Effector memory CD4-positive, alpha-beta T cell (primary cell): ENCODE measurements around the gene MYRF.

Experiments used
- DNase-seq, 3 donors: peaks; one replicate each; pipeline ENCODE4 v3.0.0-alpha.2; 2020
- H3K27ac ChIP-seq: 2 replicates; pipeline ENCODE4 v1.7.0; 2013; ENCODE audit warnings: mild to moderate bottlenecking, low read length, moderate library complexity; ENCODE audit not compliant: insufficient read depth, poor library complexity, severe bottlenecking
- H3K27me3 ChIP-seq: replicated peaks from 2 replicates; pipeline ENCODE4 v1.7.0; 2013; ENCODE audit warnings: mild to moderate bottlenecking, low read length; ENCODE audit not compliant: insufficient read depth, control insufficient read depth, poor library complexity, severe bottlenecking
- H3K36me3 ChIP-seq: 2 replicates; pipeline ENCODE4 v1.7.0; 2013; ENCODE audit warnings: mild to moderate bottlenecking, low read length, moderate library complexity; ENCODE audit not compliant: control insufficient read depth, insufficient read depth
- H3K4me1 ChIP-seq: 2 replicates; pipeline ENCODE4 v1.7.0; 2013; ENCODE audit warnings: low read length, mild to moderate bottlenecking; ENCODE audit not compliant: control insufficient read depth, insufficient read depth, poor library complexity, severe bottlenecking
- H3K4me3 ChIP-seq: 2 replicates; pipeline ENCODE4 v1.7.0; 2013; ENCODE audit warnings: low read length, low read depth, mild to moderate bottlenecking; ENCODE audit not compliant: insufficient read depth, poor library complexity, severe bottlenecking
- H3K9me3 ChIP-seq: 2 replicates; pipeline ENCODE4 v1.7.0; 2013; ENCODE audit warnings: mild to moderate bottlenecking, low read length, moderate library complexity; ENCODE audit not compliant: control insufficient read depth

Gene MYRF

DNA sequence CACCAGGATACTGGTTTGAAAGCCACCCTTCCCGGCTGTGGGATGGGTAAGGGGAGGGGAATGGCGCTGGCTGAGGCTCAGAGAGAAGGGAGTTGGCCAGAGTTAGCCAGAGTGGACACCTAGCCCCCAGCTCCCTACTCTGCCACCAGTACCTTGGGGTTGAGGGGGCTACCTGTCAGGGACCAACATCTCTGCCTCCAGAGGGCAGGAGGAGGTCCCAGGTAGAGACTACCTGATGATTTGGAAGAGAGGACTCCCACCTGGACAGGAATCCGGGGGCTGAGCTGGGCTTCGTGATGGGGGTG lies 3.7 kb downstream of the MYRF start:
- peaks cover 4% of the 10 kb centered on the region for H3K4me1 ChIP-seq
- no peak overlapping the region for H3K27ac ChIP-seq
- H3K27me3 ChIP-seq = peaks cover 4% of the 10 kb centered on the region
- DNase-seq = no peak
- H3K4me3 ChIP-seq = no peak overlapping the region
- no peaks in the 10 kb centered on the region for H3K9me3 ChIP-seq
- H3K36me3 ChIP-seq = no peaks in the 10 kb centered on the region

DNA sequence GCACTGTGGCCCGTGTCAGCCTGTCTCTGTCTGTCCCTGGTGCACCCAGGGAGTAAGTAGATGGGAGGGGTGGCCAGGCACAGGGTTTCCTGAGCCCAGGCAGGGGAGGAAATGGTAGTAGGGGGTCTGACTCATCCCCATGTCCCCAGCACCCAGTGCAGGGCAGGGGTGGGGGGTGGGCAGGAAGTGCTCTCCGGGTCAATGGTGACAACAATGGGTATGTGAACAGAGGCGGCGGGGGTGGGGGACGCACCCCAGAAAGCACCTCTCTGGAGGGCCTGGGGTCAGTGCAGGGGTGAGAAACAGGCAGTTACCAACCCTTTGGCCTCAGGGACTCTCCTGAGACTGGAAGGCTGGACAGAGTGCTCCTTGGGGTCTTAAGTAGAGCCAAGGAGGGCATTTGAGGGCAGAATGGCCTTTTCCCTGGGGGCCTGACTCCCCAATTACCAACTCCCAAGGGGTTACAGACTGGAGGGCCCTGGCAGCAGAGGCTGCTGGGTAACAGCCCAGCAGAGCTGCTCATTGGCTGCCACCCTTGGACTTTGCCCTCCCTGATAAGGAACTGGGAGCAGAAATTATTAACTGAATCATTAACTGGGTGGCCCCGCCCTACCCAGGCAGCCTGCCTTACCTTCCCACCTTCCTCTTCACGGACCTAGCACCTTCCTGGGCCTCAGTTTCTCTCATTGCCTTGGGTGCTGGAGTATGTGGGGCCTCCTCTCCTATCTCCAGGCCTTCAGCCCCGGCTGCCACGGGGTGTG lies 4.2 kb downstream of the MYRF start:
- no peaks in the 10 kb centered on the region for H3K9me3 ChIP-seq
- no peaks in the 10 kb centered on the region for H3K36me3 ChIP-seq
- H3K27ac ChIP-seq = no peak overlapping the region
- H3K4me3 ChIP-seq = no peak overlapping the region
- peaks cover 4% of the 10 kb centered on the region for H3K4me1 ChIP-seq
- H3K27me3 ChIP-seq = peaks cover 4% of the 10 kb centered on the region
- no peak for DNase-seq

DNA sequence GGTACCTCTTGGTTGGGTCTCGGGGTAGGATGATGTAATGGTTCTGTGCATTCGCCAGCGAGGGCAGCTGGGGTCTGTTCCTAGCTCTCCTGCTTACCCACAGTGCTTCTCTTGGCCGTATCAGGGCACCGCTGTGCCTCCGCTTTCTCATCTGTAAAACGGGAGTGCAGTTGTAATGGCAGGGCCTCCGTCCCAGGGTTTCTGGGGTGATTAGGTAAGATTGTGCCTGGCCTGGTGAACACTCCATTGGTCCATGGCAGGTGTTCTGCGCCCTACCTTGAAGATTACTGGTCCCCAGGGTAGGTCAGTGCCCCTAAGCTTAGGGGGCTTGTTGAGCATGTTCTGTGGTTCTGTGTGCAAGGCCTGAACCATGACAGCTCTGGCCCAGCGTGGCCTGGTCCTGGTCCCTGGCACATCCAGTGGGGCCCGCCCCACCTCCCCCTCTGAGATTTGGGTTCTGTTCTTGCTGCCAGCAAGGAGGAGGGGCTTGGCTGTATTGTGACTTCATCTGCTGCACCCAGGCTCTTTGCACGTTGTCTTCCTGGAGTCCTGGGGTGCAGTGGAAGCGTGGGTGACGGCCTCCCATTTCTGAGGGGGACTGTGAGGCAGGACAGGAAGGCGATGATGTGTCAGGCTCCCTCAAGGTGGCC lies 4.9 kb downstream of the MYRF start:
- no peaks in the 10 kb centered on the region for H3K36me3 ChIP-seq
- H3K4me3 ChIP-seq = no peak overlapping the region
- H3K27me3 ChIP-seq = peaks cover 4% of the 10 kb centered on the region
- H3K4me1 ChIP-seq = peaks cover 4% of the 10 kb centered on the region
- DNase-seq = no peak
- no peak overlapping the region for H3K27ac ChIP-seq
- H3K9me3 ChIP-seq = no peaks in the 10 kb centered on the region

DNA sequence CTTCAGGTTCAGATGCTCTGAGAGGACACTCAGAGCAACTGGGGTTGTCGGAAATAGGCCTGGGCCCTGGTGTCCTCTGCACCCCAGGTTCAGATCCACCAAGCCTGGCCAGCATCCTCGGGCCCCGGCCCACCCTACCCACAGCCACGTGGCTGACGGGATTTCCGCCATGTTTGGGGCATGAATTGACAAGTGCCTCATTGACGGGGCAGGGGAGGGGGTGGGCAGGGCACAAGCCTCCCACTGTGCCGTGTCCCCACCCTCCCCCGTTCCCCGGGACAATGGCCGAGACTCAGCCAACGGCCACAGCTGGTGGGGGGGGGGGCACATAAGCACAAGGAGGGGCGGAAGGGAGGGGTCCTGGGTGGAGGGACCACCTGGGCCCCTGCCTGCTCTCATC lies 8.5 kb downstream of the MYRF start:
- no peak overlapping the region for H3K4me3 ChIP-seq
- H3K9me3 ChIP-seq = no peaks in the 10 kb centered on the region
- no peak overlapping the region for H3K27ac ChIP-seq
- H3K27me3 ChIP-seq = no peaks in the 10 kb centered on the region
- no peak for DNase-seq
- H3K36me3 ChIP-seq = no peaks in the 10 kb centered on the region
- H3K4me1 ChIP-seq = peaks cover 3% of the 10 kb centered on the region

DNA sequence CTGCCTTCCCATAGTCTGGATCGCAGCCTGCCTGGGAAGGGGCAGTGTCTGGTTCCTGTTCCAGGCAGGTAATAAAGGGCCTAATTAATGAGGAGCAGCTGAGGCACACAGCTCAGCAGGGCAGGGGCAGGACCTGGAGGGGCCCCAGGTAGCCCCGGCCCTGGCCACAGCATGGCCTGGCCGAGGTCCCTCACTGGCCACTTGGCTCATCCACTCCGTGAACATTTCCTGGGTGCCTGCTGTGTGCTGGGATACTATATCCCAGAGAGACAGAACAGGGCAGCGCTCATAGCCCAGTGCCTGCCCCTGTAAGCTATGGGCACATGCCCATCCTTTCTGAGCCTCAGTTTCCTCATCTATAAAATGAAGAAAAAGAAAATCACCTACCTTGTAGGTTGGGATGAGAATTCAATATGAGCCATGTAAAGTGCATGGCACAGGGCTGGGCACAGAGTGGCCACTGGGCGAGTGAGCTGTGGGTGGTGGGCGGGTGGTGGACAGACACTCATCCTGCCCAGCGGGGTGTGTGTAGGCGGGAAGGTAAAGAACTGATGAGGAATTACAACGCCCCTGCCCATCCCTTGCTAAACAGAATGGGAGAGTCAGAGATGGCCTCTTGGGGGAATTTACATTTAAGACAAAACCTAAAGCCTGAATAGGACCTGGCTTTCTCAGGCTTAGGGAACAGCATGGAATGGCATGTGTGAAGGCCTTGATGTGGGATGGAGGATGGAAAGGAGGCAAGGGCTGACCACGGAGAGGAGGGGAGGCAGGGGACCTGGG lies 9.2 kb downstream of the MYRF start:
- DNase-seq = no peak
- H3K27ac ChIP-seq = no peak overlapping the region
- H3K9me3 ChIP-seq = no peaks in the 10 kb centered on the region
- H3K4me3 ChIP-seq = no peak overlapping the region
- H3K36me3 ChIP-seq = no peaks in the 10 kb centered on the region
- H3K4me1 ChIP-seq = no peaks in the 10 kb centered on the region
- H3K27me3 ChIP-seq = no peaks in the 10 kb centered on the region

DNA sequence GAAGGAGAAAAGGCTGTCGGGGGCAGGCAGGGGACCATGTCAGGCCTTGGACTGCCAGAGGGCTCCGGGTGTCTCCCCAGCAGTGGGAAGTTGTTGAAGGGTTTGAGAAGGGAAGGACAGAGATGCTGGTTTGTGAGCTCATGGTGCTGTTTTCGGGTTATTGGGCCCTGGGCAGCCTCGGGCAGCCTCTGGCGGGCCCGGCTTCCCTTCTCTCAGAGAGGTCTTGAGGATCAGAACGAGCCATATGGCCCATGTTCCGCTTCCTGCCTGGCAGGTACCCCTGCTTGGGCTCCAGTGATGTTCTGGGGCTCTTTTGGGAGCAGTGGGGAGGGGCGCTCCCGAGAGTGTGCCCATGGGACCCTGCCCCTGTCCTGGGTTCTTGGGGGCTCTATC lies 9.8 kb downstream of the MYRF start:
- Histone ChIP-seq H3K27ac (no peak overlapping the region), H3K9me3 (no peaks in the 10 kb centered on the region), H3K4me1 (no peaks in the 10 kb centered on the region), H3K27me3 (no peaks in the 10 kb centered on the region), H3K4me3 (no peak overlapping the region), H3K36me3 (no peaks in the 10 kb centered on the region)
- DNase-seq = no peak

DNA sequence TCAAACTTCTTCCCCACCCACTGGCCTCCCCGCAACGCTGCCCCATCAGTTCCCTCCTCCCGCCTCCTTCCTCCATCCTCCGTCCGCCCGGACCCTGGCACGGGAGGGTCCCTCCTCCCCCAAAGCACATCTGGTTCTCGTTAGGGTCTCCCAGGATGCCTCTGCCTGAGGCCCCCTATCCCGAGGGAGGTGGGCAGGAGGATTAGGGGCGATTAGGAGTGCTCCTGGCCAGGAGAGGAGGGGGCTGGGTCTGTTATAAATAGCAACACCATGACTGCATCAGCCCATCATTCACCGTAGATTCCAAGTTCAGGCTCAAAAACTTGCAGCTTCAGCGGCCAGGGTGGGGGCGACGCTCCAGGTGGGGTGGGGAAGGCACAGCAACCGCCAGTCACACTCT lies 10.4 kb downstream of the MYRF start:
- Histone ChIP-seq H3K4me1 (no peaks in the 10 kb centered on the region), H3K27me3 (no peaks in the 10 kb centered on the region), H3K27ac (no peak overlapping the region), H3K36me3 (no peaks in the 10 kb centered on the region), H3K4me3 (no peak overlapping the region), H3K9me3 (no peaks in the 10 kb centered on the region)
- no peak for DNase-seq

DNA sequence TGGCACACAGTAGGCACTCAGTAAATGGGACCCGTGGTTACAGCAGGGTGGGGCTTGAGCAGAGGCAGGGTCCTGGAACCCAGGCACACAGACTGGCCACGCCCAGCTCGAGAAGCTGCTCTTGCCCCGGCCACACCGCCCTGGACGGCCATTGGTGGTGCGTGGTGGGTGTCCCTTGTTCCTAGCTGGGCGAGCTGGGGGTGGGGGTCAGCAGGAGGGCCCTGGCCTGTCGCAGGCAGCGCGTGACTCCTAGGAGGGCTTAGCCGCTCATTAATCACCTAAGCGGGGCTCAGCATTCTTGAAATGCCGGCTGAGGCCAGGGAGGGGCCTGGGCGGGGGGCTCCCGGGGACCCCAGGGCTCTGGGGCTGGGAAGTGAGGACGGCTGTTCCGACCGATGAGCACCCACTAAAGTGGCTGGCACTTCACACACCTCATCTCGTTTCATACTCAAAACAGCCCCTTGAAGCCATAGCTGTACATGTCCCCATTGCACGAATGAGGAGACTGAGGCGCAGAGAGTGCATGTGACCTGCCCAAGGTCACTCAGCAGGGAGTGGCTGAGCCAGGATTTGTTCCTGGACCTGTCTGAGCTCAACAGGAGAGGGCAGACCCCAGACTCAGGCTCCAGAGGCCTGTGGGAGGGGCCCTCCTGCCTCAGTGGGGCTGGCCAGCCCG lies 11.6 kb downstream of the MYRF start:
- no peak for DNase-seq
- Histone ChIP-seq H3K27ac (no peak overlapping the region), H3K36me3 (no peaks in the 10 kb centered on the region), H3K4me3 (no peak overlapping the region), H3K4me1 (no peaks in the 10 kb centered on the region), H3K27me3 (no peaks in the 10 kb centered on the region), H3K9me3 (no peaks in the 10 kb centered on the region)

DNA sequence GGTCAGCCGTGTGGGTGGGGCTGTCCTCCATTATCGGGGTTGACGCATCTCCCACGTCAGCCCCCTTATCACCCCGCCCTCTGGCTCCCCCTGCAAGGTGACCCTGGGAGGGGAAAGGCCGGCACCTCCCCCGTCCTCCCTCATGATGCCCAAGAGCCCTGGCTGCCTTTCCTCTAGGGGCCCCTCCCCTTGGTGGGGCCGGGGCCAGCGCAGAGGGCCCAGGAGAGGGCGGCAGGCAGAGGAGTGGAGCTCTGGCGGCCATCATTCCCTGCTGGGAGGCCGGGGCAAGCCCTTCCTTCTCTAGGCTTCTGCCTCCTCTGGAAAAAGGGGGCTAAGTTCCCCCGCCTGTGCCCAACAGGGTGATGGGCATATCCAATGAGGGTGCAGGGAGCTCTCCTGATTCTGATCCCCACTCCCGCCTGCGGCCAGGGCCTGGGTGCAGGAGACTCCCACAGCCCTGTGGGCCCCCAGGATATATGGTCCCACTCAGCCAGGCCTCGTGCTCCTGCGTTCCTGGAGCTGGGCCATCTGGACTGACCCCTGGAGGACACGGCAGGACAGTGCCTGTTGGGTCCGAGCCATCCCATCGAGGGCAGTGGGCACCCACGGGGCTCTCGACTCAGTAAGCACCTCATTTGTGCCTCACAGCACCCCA lies 12.3 kb downstream of the MYRF start:
- Histone ChIP-seq H3K27me3 (no peaks in the 10 kb centered on the region), H3K36me3 (no peaks in the 10 kb centered on the region), H3K27ac (no peak overlapping the region), H3K4me3 (no peak overlapping the region), H3K9me3 (no peaks in the 10 kb centered on the region), H3K4me1 (no peaks in the 10 kb centered on the region)
- no peak for DNase-seq
